GM12878 (cell line): ENCODE data around the gene PRR18. TPM values are rescaled to one million over a fixed set of nuclear protein-coding genes. Genes with fewer than 3 reads are reported as not detected.

Source experiments
- ATAC-seq: fragments of 200-7000 bp; cut with Tn5 transposase; 3 replicates; pipeline ENCODE4 v1.9.1; 2020; ENCODE audit warnings: mild to moderate bottlenecking, moderate library complexity
- BruUV-seq: library from RNA; stranded (reverse); fragments of 400-500 nt; replicated peaks from 2 replicates; lab custom pipeline; 2021; lab: Mats Ljungman, UMichigan
- CTCF ChIA-PET: fragments of 300-600 bp; sonication (Branson Sonifier 250); formaldehyde crosslinking; extraction: SDS; loops from one replicate; lab custom pipeline; 2021; ENCODE audit warnings: inconsistent platforms; lab: Yijun Ruan, JAX
- POLR2A ChIA-PET: fragments of 350-600 bp; formaldehyde crosslinking; extraction: SDS; loops from one replicate; lab custom pipeline; 2021; ENCODE audit warnings: inconsistent platforms; lab: Charles Lee
- RAD21 ChIA-PET: fragments of 300-600 bp; sonication (Branson Sonifier 250); formaldehyde crosslinking; loops from one replicate; lab custom pipeline; 2023; ENCODE audit warnings: antibody characterized with exemption; ENCODE audit not compliant: unreplicated experiment; lab: Charles Lee
- SMC1A ChIA-PET: fragments of 300-600 bp; sonication (Branson Sonifier 250); formaldehyde crosslinking; loops from one replicate; lab custom pipeline; 2023; ENCODE audit not compliant: unreplicated experiment, uncharacterized antibody; lab: Charles Lee
- DNase-seq: peaks from one replicate; pipeline ENCODE4 v3.0.0-alpha.2; 2011; ENCODE audit warnings: low read depth, low spot score
- FAIRE-seq: peaks from 3 replicates; lab custom pipeline; 2011; peaks lifted over from hg19 to GRCh38; lab: Jason Lieb, UNC
- H2AFZ ChIP-seq: 2 replicates; pipeline ENCODE4 v1.6.0; 2011; ENCODE audit warnings: low read depth, low read length, control low read depth; ENCODE audit not compliant: control insufficient read depth
- H3K27ac ChIP-seq: 2 replicates; pipeline ENCODE4 v1.5.1; 2011; ENCODE audit warnings: control low read depth; ENCODE audit not compliant: control insufficient read depth, insufficient read depth
- H3K27me3 ChIP-seq, 2 experiments: replicated peaks in 1 of 2; 2 replicates each; pipeline versions ENCODE4 v1.6.0 to v1.6.1; 2011; ENCODE audit warnings: low read length in 1 of 2; ENCODE audit not compliant: control insufficient read depth in 2 of 2, insufficient read depth in 2 of 2
- H3K36me3 ChIP-seq, 2 experiments: 2 replicates each; pipeline ENCODE4 v1.5.1; 2011; ENCODE audit warnings: low read length in 1 of 2; ENCODE audit not compliant: control insufficient read depth in 2 of 2, insufficient read depth in 2 of 2
- H3K4me1 ChIP-seq: 2 replicates; pipeline ENCODE4 v1.6.1; 2011; ENCODE audit warnings: mild to moderate bottlenecking, low read length, moderate library complexity, mixed read lengths; ENCODE audit not compliant: control insufficient read depth, insufficient read depth
- H3K4me2 ChIP-seq: 2 replicates; pipeline ENCODE4 v1.6.0; 2011; ENCODE audit warnings: control low read depth; ENCODE audit not compliant: control insufficient read depth, insufficient read depth
- H3K4me3 ChIP-seq: fragments of 200-600 bp; sonication (generic); 2 replicates; pipeline ENCODE4 v1.5.1; 2016
- H3K79me2 ChIP-seq: 2 replicates; pipeline ENCODE4 v1.6.0; 2011; ENCODE audit warnings: low read length; ENCODE audit not compliant: control insufficient read depth, insufficient read depth
- H3K9ac ChIP-seq: 2 replicates; pipeline ENCODE4 v1.8.0; 2011; ENCODE audit warnings: low read length, control low read depth, mixed read lengths; ENCODE audit not compliant: control insufficient read depth, insufficient read depth
- H3K9me3 ChIP-seq: replicated peaks from 3 replicates; pipeline ENCODE4 v1.5.1; 2011; ENCODE audit warnings: mild to moderate bottlenecking, low read length; ENCODE audit not compliant: control insufficient read depth, insufficient read depth
- H4K20me1 ChIP-seq: 2 replicates; pipeline ENCODE4 v1.6.0; 2011; ENCODE audit not compliant: control insufficient read depth, insufficient read depth
- MTA3 ChIP-seq: IDR thresholded peaks from 2 replicates; pipeline ENCODE4 v1.6.1; 2012; ENCODE audit warnings: low read length, inconsistent platforms, borderline replicate concordance
- RCOR1 ChIP-seq: conservative IDR thresholded peaks from 2 replicates; pipeline ENCODE4 v1.6.1; 2012; ENCODE audit warnings: low read depth, low read length, improper control_type of control experiment
- SUZ12 ChIP-seq: fragments of 200-600 bp; sonication (generic); IDR thresholded peaks from one replicate; pipeline ENCODE4 v1.6.1; 2018; ENCODE audit warnings: antibody characterized with exemption, mild to moderate bottlenecking; ENCODE audit not compliant: unreplicated experiment
- WRNIP1 ChIP-seq: IDR thresholded peaks from 2 replicates; pipeline ENCODE4 v1.6.1; 2011; ENCODE audit warnings: low read depth, low read length, improper control_type of control experiment, borderline replicate concordance
- ZNF217 ChIP-seq: fragments of 450-650 bp; IDR thresholded peaks from 2 replicates; pipeline ENCODE4 v1.6.1; 2017; ENCODE audit warnings: antibody characterized with exemption, mild to moderate bottlenecking
- WGBS: methylation state at CpG from one replicate; pipeline ENCODE4 v1.1.6; 2016; ENCODE audit warnings: low lambda C conversion rate; ENCODE audit not compliant: insufficient replicate concordance, insufficient coverage; ENCODE audit errors: missing lambda C conversion rate; 5-methylcytosine and 5-hydroxymethylcytosine counted together
- in situ Hi-C: fragments of 300-500 bp; cut with MboI; formaldehyde crosslinking; loops from 9 replicates; pipeline ENCODE4 v1.14.3; 2018; ENCODE audit warnings: mixed read lengths
- intact Hi-C: fragments of 100-400 bp; cut with micrococcal nuclease; formaldehyde crosslinking; loops from one replicate; pipeline ENCODE4 v1.14.2; 2022; ENCODE audit not compliant: unreplicated experiment
- polyA plus RNA-seq, 11 experiments: library from polyadenylated mRNA; depleted of rRNA in 4 of 11; unstranded in 6 of 11; stranded (reverse) in 5 of 11; fragments of >200 nt; fragmentation: Nextera tagmentation in 4 of 11; fragmentation: Illumina TruSeq in 1 of 11; extraction: Ambion mirVana in 4 of 11; extraction: Trizol in 1 of 11; gene quantifications; 1 replicate in 1 of 11; 2 replicates in 10 of 11; pipeline versions ENCODE4 v1.2.1 to v1.2.3, GENCODE V29; 2011 to 2016; ENCODE audit warnings: inconsistent platforms in 2 of 11, missing spikeins in 2 of 11, low read depth in 1 of 11
- total RNA-seq, 4 experiments: library from RNA; depleted of rRNA in 3 of 4; stranded (reverse); fragments of >200 nt in 3 of 4; fragmentation: Illumina TruSeq in 1 of 4; extraction: Trizol in 1 of 4; gene quantifications; 2 replicates each; pipeline versions ENCODE4 v1.2.1 to v1.2.3, GENCODE V29; 2013 to 2021
- TF ChIP-seq, protein P1 (sequence below), 3 experiments: IDR thresholded peaks in 2 of 3; conservative IDR thresholded peaks in 1 of 3; 2 replicates each; pipeline ENCODE4 v1.5.1; 2011; ENCODE audit warnings: low read depth in 3 of 3, low read length in 3 of 3, mild to moderate bottlenecking in 3 of 3, control low read depth in 2 of 3, moderate library complexity in 2 of 3, inconsistent platforms in 1 of 3, mixed read lengths in 1 of 3; ENCODE audit not compliant: control insufficient read depth in 2 of 3, insufficient read depth in 1 of 3; ENCODE audit errors: extremely low read depth in 1 of 3
- TF ChIP-seq, protein P2 (sequence below): IDR thresholded peaks from 2 replicates; pipeline ENCODE4 v1.6.1; 2011; ENCODE audit warnings: mild to moderate bottlenecking, low read depth, low read length, moderate library complexity; ENCODE audit not compliant: insufficient replicate concordance

Gene PRR18
- total and polyA plus RNA-seq, 10 of the 15 experiments (the other 5 are each of a cell fraction or from before 2014, with no cell fraction given) = 0.13 to 8.2 (median 1.6) TPM

DNA sequence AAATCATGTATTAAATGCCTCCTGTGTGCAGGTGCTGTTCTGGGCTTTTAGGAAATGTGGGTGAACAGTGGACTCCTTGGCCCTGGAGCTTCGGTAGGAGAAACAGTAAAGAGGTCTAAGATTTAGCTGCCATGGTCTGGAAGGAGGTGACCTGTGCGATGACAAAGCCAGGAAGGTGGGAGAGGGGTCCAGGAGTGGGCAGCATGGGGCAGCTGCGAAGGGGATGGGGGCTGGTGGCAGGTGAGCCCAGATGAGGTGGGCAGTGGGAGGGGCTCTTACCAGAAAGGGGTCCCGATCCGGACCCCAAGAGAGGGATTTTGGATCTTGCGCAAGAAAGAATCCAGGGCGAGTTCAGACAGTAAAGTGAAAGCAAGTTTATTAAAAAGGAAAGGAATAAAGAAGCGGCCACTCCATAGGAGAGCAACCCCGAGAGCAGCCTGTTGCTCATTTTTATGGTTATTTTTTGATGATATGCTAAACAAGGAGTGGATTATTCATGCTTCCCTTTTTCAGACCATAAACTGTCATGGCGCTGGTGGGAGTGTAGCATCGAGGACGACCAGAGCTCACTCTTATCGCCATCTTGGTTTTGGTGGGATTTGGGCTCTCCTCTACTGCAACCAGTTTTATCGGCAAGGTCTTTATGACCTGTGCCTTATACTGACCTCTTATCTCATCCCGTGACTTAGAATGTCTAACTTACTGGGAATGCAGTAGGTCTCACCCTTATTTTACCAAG lies 38.7 kb downstream of the PRR18 start:
- Histone ChIP-seq H4K20me1 (no peaks in the 10 kb centered on the region), H3K9ac (no peak overlapping the region), H3K27ac (no peak overlapping the region), H3K4me1 (no peaks in the 10 kb centered on the region), H3K36me3 (no peaks in the 10 kb centered on the region), H3K4me2 (no peak overlapping the region), H3K27me3 (no peaks in the 10 kb centered on the region; a peak in 1 of 4 replicates), H3K9me3 (no peaks in the 10 kb centered on the region), H3K4me3 (no peak overlapping the region), H2AFZ (no peak overlapping the region), H3K79me2 (no peaks in the 10 kb centered on the region)
- ChIA-PET RAD21 (interaction anchor here (0.7 kb wide), 1 partner anchor 113 kb away, joined by 3 read pairs; no protein-coding TSS in a partner anchor), CTCF (no interaction called here), POLR2A (no interaction called here), SMC1A (interaction anchor here (2.1 kb wide), 1 partner anchor 131 kb away, joined by 9 read pairs; no protein-coding TSS in a partner anchor)
- DNase-seq (no peak), ATAC-seq (no peak), FAIRE-seq (no peak)
- TF ChIP-seq, protein P1, sequence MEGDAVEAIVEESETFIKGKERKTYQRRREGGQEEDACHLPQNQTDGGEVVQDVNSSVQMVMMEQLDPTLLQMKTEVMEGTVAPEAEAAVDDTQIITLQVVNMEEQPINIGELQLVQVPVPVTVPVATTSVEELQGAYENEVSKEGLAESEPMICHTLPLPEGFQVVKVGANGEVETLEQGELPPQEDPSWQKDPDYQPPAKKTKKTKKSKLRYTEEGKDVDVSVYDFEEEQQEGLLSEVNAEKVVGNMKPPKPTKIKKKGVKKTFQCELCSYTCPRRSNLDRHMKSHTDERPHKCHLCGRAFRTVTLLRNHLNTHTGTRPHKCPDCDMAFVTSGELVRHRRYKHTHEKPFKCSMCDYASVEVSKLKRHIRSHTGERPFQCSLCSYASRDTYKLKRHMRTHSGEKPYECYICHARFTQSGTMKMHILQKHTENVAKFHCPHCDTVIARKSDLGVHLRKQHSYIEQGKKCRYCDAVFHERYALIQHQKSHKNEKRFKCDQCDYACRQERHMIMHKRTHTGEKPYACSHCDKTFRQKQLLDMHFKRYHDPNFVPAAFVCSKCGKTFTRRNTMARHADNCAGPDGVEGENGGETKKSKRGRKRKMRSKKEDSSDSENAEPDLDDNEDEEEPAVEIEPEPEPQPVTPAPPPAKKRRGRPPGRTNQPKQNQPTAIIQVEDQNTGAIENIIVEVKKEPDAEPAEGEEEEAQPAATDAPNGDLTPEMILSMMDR (IDR thresholded peaks at IDR 0.05 in 2 of 3, conservative IDR thresholded peaks at IDR 0.05 in 1 of 3; ENCODE audit: control insufficient read depth in 2 of 3, extremely low read depth in 1 of 3, insufficient read depth in 1 of 3, low read depth in 3 of 3, low read length in 3 of 3) = no peak
- intact Hi-C loops (loop anchor here (10.0 kb wide), 1 partner anchor 385 kb away; no protein-coding TSS in a partner anchor), in situ Hi-C loops (no loop called here)
- no TSS peak for BruUV-seq
- 60% methylated on average over 15 of the region's 15 CpGs for WGBS

DNA sequence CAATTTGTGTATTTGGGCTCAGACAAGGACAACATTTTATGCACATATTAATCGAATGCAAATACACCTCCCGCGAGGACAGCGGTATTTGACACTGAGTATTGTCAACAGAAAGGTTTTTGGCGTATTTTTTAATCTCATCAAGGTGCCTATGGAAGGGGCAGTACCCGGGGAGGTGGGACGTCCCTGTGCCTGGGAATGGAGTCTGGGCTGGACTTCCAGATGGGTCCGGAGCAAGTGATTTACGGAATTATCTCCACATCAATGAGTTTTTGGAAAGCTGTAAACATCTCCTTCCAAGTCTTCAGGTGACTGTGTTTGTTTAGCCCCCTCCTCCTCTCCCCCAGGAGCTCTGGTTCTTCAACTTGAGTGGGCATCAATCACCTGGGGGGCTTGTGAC lies 39.8 kb downstream of the PRR18 start:
- H3K4me1 ChIP-seq = no peaks in the 10 kb centered on the region
- no peak for FAIRE-seq
- ATAC-seq = no peak
- no peaks in the 10 kb centered on the region for H4K20me1 ChIP-seq
- no peak overlapping the region for H2AFZ ChIP-seq
- ChIA-PET RAD21 (no interaction called here), POLR2A (no interaction called here), SMC1A (interaction anchor here (2.1 kb wide), 1 partner anchor 132 kb away, joined by 9 read pairs; no protein-coding TSS in a partner anchor), CTCF (interaction anchor here (1.0 to 1.1 kb wide), 2 partner anchors 45 to 130 kb away, joined by 3 read pairs; no protein-coding TSS in a partner anchor)
- 46% methylated on average over 9 of the region's 9 CpGs for WGBS
- no peaks in the 10 kb centered on the region; a peak in 1 of 4 replicates for H3K27me3 ChIP-seq
- no peaks in the 10 kb centered on the region for H3K36me3 ChIP-seq
- H3K9ac ChIP-seq = no peak overlapping the region
- no TSS peak for BruUV-seq
- intact Hi-C loops (no loop called here), in situ Hi-C loops (no loop called here)
- no peak overlapping the region for H3K4me3 ChIP-seq
- H3K27ac ChIP-seq = no peak overlapping the region
- no peaks in the 10 kb centered on the region for H3K79me2 ChIP-seq
- no peaks in the 10 kb centered on the region for H3K9me3 ChIP-seq
- no peak overlapping the region for H3K4me2 ChIP-seq
- DNase-seq = no peak
- TF ChIP-seq ZNF217 (no peak), WRNIP1 (no peak), RCOR1 (no peak), SUZ12 (no peak), MTA3 (no peak)
- TF ChIP-seq, protein P2, sequence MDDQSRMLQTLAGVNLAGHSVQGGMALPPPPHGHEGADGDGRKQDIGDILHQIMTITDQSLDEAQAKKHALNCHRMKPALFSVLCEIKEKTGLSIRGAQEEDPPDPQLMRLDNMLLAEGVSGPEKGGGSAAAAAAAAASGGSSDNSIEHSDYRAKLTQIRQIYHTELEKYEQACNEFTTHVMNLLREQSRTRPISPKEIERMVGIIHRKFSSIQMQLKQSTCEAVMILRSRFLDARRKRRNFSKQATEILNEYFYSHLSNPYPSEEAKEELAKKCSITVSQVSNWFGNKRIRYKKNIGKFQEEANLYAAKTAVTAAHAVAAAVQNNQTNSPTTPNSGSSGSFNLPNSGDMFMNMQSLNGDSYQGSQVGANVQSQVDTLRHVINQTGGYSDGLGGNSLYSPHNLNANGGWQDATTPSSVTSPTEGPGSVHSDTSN = no peak
